Neuronal stem cell (in vitro differentiated cells): Measurements from ENCODE around the gene CCDC194.
A peak's percentile ranks its signal among the peaks of the same experiment; 100 is the strongest.

Experiments
- DNase-seq: peaks from one replicate; pipeline ENCODE4 v3.0.0-alpha.2; 2013; ENCODE audit warnings: low spot score
- H2AFZ ChIP-seq: one replicate; pipeline ENCODE4 v1.6.1; 2013; ENCODE audit warnings: mild to moderate bottlenecking, low read length, inconsistent platforms
- H2AK5ac ChIP-seq: 2 replicates; pipeline ENCODE4 v1.6.1; 2013; ENCODE audit warnings: low read depth, mild to moderate bottlenecking, inconsistent platforms, low read length, moderate library complexity, mixed read lengths
- H2BK120ac ChIP-seq: 2 replicates; pipeline ENCODE4 v1.6.1; 2013; ENCODE audit warnings: low read depth, mild to moderate bottlenecking, inconsistent platforms, low read length, moderate library complexity, mixed read lengths
- H2BK12ac ChIP-seq: one replicate; pipeline ENCODE4 v1.6.1; 2013; ENCODE audit warnings: low read length, inconsistent platforms
- H2BK15ac ChIP-seq: 2 replicates; pipeline ENCODE4 v1.6.1; 2013; ENCODE audit warnings: mild to moderate bottlenecking, low read length, inconsistent platforms, mixed read lengths
- H2BK5ac ChIP-seq: one replicate; pipeline ENCODE4 v1.6.1; 2013; ENCODE audit warnings: inconsistent platforms, mild to moderate bottlenecking, low read length, moderate library complexity
- H3K14ac ChIP-seq: one replicate; pipeline ENCODE4 v1.6.1; 2013; ENCODE audit warnings: low read length, inconsistent platforms
- H3K18ac ChIP-seq: 2 replicates; pipeline ENCODE4 v1.6.1; 2013; ENCODE audit warnings: low read length, inconsistent platforms
- H3K23ac ChIP-seq: 2 replicates; pipeline ENCODE4 v1.6.1; 2013; ENCODE audit warnings: low read depth, mild to moderate bottlenecking, mixed read lengths, low read length, inconsistent platforms; ENCODE audit not compliant: poor library complexity
- H3K27ac ChIP-seq: replicated peaks from 3 replicates; pipeline ENCODE4 v1.5.1; 2013; ENCODE audit warnings: low read length, inconsistent platforms
- H3K27me3 ChIP-seq, 3 experiments: 2 replicates each; pipeline ENCODE4 v1.6.1; 2013; ENCODE audit warnings: low read length in 3 of 3, mild to moderate bottlenecking in 2 of 3, inconsistent platforms in 1 of 3, low read depth in 1 of 3, mixed read lengths in 1 of 3, moderate library complexity in 1 of 3; ENCODE audit not compliant: control insufficient read depth in 3 of 3, insufficient read depth in 3 of 3
- H3K36me3 ChIP-seq, 2 donors: replicated peaks in 1 of 2; 2 replicates each; pipeline ENCODE4 v1.6.1; 2013; ENCODE audit warnings: low read length in 2 of 2; ENCODE audit not compliant: control insufficient read depth in 2 of 2, insufficient read depth in 2 of 2
- H3K4ac ChIP-seq: 2 replicates; pipeline ENCODE4 v1.6.1; 2013; ENCODE audit warnings: inconsistent platforms, mild to moderate bottlenecking, low read length, moderate library complexity
- H3K4me1 ChIP-seq, 2 donors: 1 replicate in 1 of 2; 2 replicates in 1 of 2; pipeline ENCODE4 v1.6.1; 2013; ENCODE audit warnings: low read length in 2 of 2, low read depth in 1 of 2; ENCODE audit not compliant: control insufficient read depth in 2 of 2, insufficient read depth in 1 of 2
- H3K4me2 ChIP-seq: one replicate; pipeline ENCODE4 v1.6.1; 2013; ENCODE audit warnings: mild to moderate bottlenecking, low read length, inconsistent platforms; ENCODE audit not compliant: insufficient read depth, poor library complexity, severe bottlenecking
- H3K4me3 ChIP-seq, 2 donors: 2 replicates each; pipeline ENCODE4 v1.5.1; 2013; ENCODE audit warnings: low read length in 2 of 2, mild to moderate bottlenecking in 2 of 2, inconsistent platforms in 1 of 2, moderate library complexity in 1 of 2
- H3K79me1 ChIP-seq: one replicate; pipeline ENCODE4 v1.6.1; 2013; ENCODE audit warnings: low read depth, mild to moderate bottlenecking, inconsistent platforms, low read length, moderate library complexity
- H3K9ac ChIP-seq: one replicate; pipeline ENCODE4 v1.6.1; 2013; ENCODE audit warnings: mild to moderate bottlenecking, low read depth, low read length, inconsistent platforms; ENCODE audit not compliant: poor library complexity
- H3K9me3 ChIP-seq, 2 donors: replicated peaks in 1 of 2; 2 replicates each; pipeline versions ENCODE3 to v1.6.1; 2013; ENCODE audit warnings: low read length in 2 of 2, mild to moderate bottlenecking in 2 of 2, inconsistent platforms in 1 of 2, low read depth in 1 of 2, mixed read lengths in 1 of 2, moderate library complexity in 1 of 2; ENCODE audit not compliant: control insufficient read depth in 2 of 2, insufficient read depth in 1 of 2
- H4K8ac ChIP-seq: one replicate; pipeline ENCODE4 v1.6.1; 2013; ENCODE audit warnings: low read depth, mild to moderate bottlenecking, inconsistent platforms, low read length, moderate library complexity
- H4K91ac ChIP-seq: one replicate; pipeline ENCODE4 v1.6.1; 2013; ENCODE audit warnings: low read length, low read depth, mild to moderate bottlenecking, inconsistent platforms; ENCODE audit not compliant: poor library complexity
- WGBS, 2 donors: extraction: QIAGEN DNeasy Blood & Tissue Kit; methylation state at CpG; one replicate each; pipeline ENCODE4 v1.1.7; 2013; ENCODE audit warnings: missing lambda C conversion rate in 2 of 2, mixed read lengths in 1 of 2; ENCODE audit not compliant: insufficient read length in 2 of 2, insufficient replicate concordance in 1 of 2; ENCODE audit errors: extremely low coverage in 2 of 2; 5-methylcytosine and 5-hydroxymethylcytosine counted together

Gene CCDC194

DNA sequence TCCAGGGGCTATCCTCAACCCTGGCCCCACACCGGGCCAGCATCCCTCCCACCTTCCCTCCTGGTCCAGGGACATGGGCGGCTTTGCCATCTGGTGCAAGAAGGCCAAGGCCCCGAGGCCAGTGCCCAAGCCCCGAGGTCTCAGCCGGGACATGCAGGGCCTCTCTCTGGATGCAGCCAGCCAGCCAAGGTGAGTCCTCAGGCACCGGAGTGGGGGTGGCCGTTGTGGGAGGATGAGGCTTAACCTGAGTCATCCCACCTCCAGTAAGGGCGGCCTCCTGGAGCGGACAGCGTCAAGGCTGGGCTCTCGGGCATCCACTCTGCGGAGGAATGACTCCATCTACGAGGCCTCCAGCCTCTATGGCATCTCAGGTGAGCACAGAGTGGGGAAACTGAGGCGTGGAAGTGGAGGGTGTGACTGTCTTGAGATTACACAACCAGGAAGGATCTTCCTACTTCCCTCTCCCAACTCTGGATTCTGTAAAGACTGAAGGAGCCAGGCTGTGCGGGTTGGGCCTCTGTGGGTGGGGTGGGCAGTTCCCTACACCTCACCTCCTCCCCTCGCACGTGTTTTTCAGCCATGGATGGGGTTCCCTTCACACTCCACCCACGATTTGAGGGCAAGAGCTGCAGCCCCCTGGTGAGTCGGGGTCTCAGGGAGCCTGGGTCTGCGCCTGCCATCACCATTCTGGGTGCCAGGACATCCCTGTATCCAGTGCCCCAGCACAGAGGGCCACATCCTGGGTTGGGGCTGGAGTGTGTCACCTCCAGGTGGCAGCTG lies 29.6 kb upstream of the CCDC194 start:
- H2AK5ac ChIP-seq, result peak overlapping the region; percentile 40
- no peak overlapping the region for H3K4me2 ChIP-seq
- no peak overlapping the region for H3K23ac ChIP-seq
- no peak overlapping the region for H4K91ac ChIP-seq
- no peak overlapping the region for H3K4ac ChIP-seq
- H2BK15ac ChIP-seq, result no peak overlapping the region
- H2BK12ac ChIP-seq, result no peak overlapping the region
- no peak overlapping the region for H2BK120ac ChIP-seq
- H3K27ac ChIP-seq, result no peak overlapping the region
- no peak for DNase-seq
- no peak overlapping the region for H3K18ac ChIP-seq
- no peak overlapping the region for H4K8ac ChIP-seq
- H3K36me3 ChIP-seq, result peaks cover 2 to 4% of the 10 kb centered on the region in 2 donors
- no CpG with 5 or more reads among the region's 20 CpGs for WGBS, 2 donors
- no peak overlapping the region for H2AFZ ChIP-seq
- H3K4me1 ChIP-seq, result peaks cover 6 to 16% of the 10 kb centered on the region in 2 donors
- peaks cover 4% of the 10 kb centered on the region for H3K79me1 ChIP-seq
- H3K9ac ChIP-seq, result no peak overlapping the region
- no peak overlapping the region for H2BK5ac ChIP-seq
- H3K4me3 ChIP-seq, result peak overlapping the region in 1 of 2 donors; percentile 16
- no peaks in the 10 kb centered on the region for H3K27me3 ChIP-seq
- H3K14ac ChIP-seq, result no peak overlapping the region
- no peaks in the 10 kb centered on the region for H3K9me3 ChIP-seq

DNA sequence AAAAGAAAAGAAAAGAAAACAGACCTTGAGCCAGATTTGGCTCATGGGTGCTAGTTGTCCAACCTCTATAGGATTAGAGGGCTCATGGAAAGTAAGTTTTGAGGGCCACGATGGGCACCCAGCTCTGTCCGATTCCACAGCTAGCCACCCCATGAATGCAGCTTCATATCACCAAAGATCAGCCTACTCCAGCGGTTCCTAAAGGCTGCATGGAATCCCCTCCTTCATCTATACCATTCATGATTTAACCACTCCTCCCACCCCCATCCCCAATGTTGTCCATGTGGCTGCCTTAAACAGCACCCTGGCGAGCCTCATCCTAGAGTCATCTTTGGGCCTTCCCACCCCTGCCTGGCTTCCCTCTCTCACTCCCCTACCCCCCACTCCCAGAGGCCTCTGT lies 27.9 kb upstream of the CCDC194 start:
- no peak overlapping the region for H3K27ac ChIP-seq
- no peak for DNase-seq
- H2AK5ac ChIP-seq, result no peak overlapping the region
- H2BK5ac ChIP-seq, result no peak overlapping the region
- H2BK120ac ChIP-seq, result no peak overlapping the region
- no peak overlapping the region for H3K18ac ChIP-seq
- no peak overlapping the region for H3K4me3 ChIP-seq
- H2BK12ac ChIP-seq, result no peak overlapping the region
- WGBS, 2 donors, result no CpG with 5 or more reads among the region's 4 CpGs
- H3K36me3 ChIP-seq, result peaks cover 2 to 4% of the 10 kb centered on the region in 2 donors
- H3K14ac ChIP-seq, result no peak overlapping the region
- no peaks in the 10 kb centered on the region for H3K27me3 ChIP-seq
- H3K23ac ChIP-seq, result no peak overlapping the region
- H4K8ac ChIP-seq, result no peak overlapping the region
- H3K4ac ChIP-seq, result no peak overlapping the region
- no peak overlapping the region for H3K4me2 ChIP-seq
- H3K9me3 ChIP-seq, result no peaks in the 10 kb centered on the region
- no peak overlapping the region for H3K9ac ChIP-seq
- H2AFZ ChIP-seq, result no peak overlapping the region
- H3K79me1 ChIP-seq, result peaks cover 4% of the 10 kb centered on the region
- no peak overlapping the region for H4K91ac ChIP-seq
- H2BK15ac ChIP-seq, result no peak overlapping the region
- peaks cover 6 to 16% of the 10 kb centered on the region in 2 donors for H3K4me1 ChIP-seq

GRCh38 chr19:17420475-17420924 lies 26.5 kb upstream of the CCDC194 start:
- Histone ChIP-seq H2BK5ac (peak overlapping the region; percentile 87), H2AFZ (peak overlapping the region; percentile 100), H2BK12ac (peak overlapping the region; percentile 58), H3K27me3 (no peaks in the 10 kb centered on the region), H2AK5ac (peak overlapping the region; percentile 99), H3K79me1 (peaks cover 4% of the 10 kb centered on the region), H3K14ac (peak overlapping the region; percentile 94), H3K4me1 (peaks cover 6 to 17% of the 10 kb centered on the region in 2 donors), H3K18ac (peak overlapping the region; percentile 95), H4K91ac (peak overlapping the region; percentile 64), H3K4me3 (peak overlapping the region; percentile 69 to 86), H4K8ac (peak overlapping the region; percentile 98), H3K36me3 (peaks cover 2 to 4% of the 10 kb centered on the region in 2 donors), H3K27ac (no peak overlapping the region), H2BK120ac (peak overlapping the region; percentile 83), H3K23ac (peak overlapping the region; percentile 85), H3K9me3 (no peaks in the 10 kb centered on the region), H3K4me2 (peak overlapping the region; percentile 89), H3K9ac (peak overlapping the region; percentile 92), H3K4ac (no peak overlapping the region), H2BK15ac (peak overlapping the region; percentile 98)
- no CpG with 5 or more reads among the region's 25 CpGs for WGBS, 2 donors
- no peak for DNase-seq
